DMS153 treated with DMSO at 0.1 percent for 48 hours (cell line): Measurements from ENCODE around the gene FMNL3.

Experiments
- DNase-seq: peaks from one replicate; lab custom pipeline; 2025; ENCODE audit not compliant: unreplicated experiment; lab: John Stamatoyannopoulos, UW

The FMNL3 gene

GRCh38 chr12:49680075-49680474 is 27.1 kb downstream of the FMNL3 start:
- DNase-seq, result no peak

- DNase-seq, result no peak
These were observed 28.5 kb downstream of the FMNL3 start for GRCh38 chr12:49678711-49679110.

- DNase-seq, result no peak
These were observed 32.1 kb downstream of the FMNL3 start for GRCh38 chr12:49675137-49675536.

GRCh38 chr12:49674318-49674981 is 32.8 kb downstream of the FMNL3 start:
- DNase-seq, result no peak

- peak; percentile 72 for DNase-seq
These were observed 33.5 kb downstream of the FMNL3 start for GRCh38 chr12:49673446-49674317.

- no peak for DNase-seq
These were observed 34.6 kb downstream of the FMNL3 start for GRCh38 chr12:49672301-49673217.

GRCh38 chr12:49671031-49671765 is 36.0 kb downstream of the FMNL3 start:
- DNase-seq, result no peak

GRCh38 chr12:49669796-49670195 is 37.4 kb downstream of the FMNL3 start:
- no peak for DNase-seq

- DNase-seq, result no peak
These were observed 39.7 kb downstream of the FMNL3 start for GRCh38 chr12:49667325-49668090.

- no peak for DNase-seq
These were observed 41.0 kb downstream of the FMNL3 start for GRCh38 chr12:49666176-49666575.

GRCh38 chr12:49665384-49665783 is 41.8 kb downstream of the FMNL3 start:
- DNase-seq, result no peak

- no peak for DNase-seq
These were observed 42.5 kb downstream of the FMNL3 start for GRCh38 chr12:49664591-49665239.

GRCh38 chr12:49664167-49664566 is 43.0 kb downstream of the FMNL3 start:
- DNase-seq, result no peak

GRCh38 chr12:49662998-49663843 is 44.0 kb downstream of the FMNL3 start:
- peak; percentile 58 for DNase-seq

GRCh38 chr12:49661746-49662145 is 45.5 kb downstream of the FMNL3 start:
- DNase-seq, result no peak

- no peak for DNase-seq
These were observed 46.0 kb downstream of the FMNL3 start for GRCh38 chr12:49661191-49661590.

- DNase-seq, result no peak
These were observed 47.5 kb downstream of the FMNL3 start for GRCh38 chr12:49659753-49660152.

GRCh38 chr12:49658276-49658675 is 48.9 kb downstream of the FMNL3 start:
- no peak for DNase-seq
